Neutrophil (primary cell): ENCODE data around the gene TNS2.

Source experiments
- H3K27ac ChIP-seq: fragments of 200-600 bp; sonication (generic); 2 replicates; pipeline ENCODE4 v1.5.1; 2016; ENCODE audit warnings: mild to moderate bottlenecking, moderate library complexity
- H3K27me3 ChIP-seq: fragments of 200-600 bp; sonication (generic); 2 replicates; pipeline ENCODE4 v1.6.0; 2016; ENCODE audit warnings: mild to moderate bottlenecking
- H3K36me3 ChIP-seq: fragments of 200-600 bp; sonication (generic); 2 replicates; pipeline ENCODE4 v1.5.1; 2017
- H3K4me1 ChIP-seq, 2 experiments: fragments of 200-600 bp in 1 of 2; sonication (generic) in 1 of 2; 1 replicate in 1 of 2; 2 replicates in 1 of 2; pipeline versions ENCODE4 v1.5.1 to v1.6.1; 2013 to 2016; ENCODE audit warnings: low read depth in 1 of 2, low read length in 1 of 2, mild to moderate bottlenecking in 1 of 2, moderate library complexity in 1 of 2; ENCODE audit not compliant: control insufficient read depth in 1 of 2, insufficient read depth in 1 of 2
- H3K4me3 ChIP-seq, 2 experiments: fragments of 200-600 bp in 1 of 2; sonication (generic) in 1 of 2; 1 replicate in 1 of 2; 2 replicates in 1 of 2; pipeline ENCODE4 v1.5.1; 2013 to 2016; ENCODE audit warnings: low read depth in 1 of 2, low read length in 1 of 2, mild to moderate bottlenecking in 1 of 2, moderate library complexity in 1 of 2
- H3K9me3 ChIP-seq: fragments of 200-600 bp; sonication (generic); 2 replicates; pipeline ENCODE4 v1.5.1; 2016
- CTCF ChIP-seq: fragments of 200-600 bp; sonication (generic); IDR thresholded peaks from 2 replicates; pipeline ENCODE4 v1.5.1; 2016; ENCODE audit warnings: antibody characterized with exemption

TNS2 gene

GRCh38 chr12:53096089-53096741 is 46.4 kb downstream of the TNS2 start:
- no peaks in the 10 kb centered on the region for H3K9me3 ChIP-seq
- peaks cover 24 to 30% of the 10 kb centered on the region in 2 experiments for H3K4me1 ChIP-seq
- no peak for TF ChIP-seq CTCF
- no peak overlapping the region for H3K27ac ChIP-seq
- no peaks in the 10 kb centered on the region for H3K36me3 ChIP-seq
- H3K27me3 ChIP-seq: peaks cover 42% of the 10 kb centered on the region
- no peak overlapping the region for H3K4me3 ChIP-seq

DNA sequence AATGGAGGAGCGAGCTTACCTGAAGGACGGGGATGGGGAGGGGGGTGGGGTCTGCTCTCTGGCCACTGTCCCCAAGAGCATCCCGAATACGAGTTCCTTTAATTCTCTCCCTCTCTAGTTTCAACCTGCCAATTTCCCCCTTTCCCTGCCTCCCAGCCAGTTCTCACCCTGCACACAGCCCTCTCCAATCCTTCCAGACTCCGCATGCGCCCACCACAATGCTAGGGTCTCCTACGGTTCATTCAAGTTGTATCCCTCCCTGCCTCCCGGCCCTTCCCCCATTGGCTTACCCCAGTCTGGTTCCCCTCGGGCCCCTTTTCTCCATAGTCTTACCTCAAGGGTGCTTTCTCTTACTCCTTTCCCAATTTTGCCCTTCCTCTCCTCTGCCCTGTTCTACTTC is 46.9 kb downstream of the TNS2 start:
- Histone ChIP-seq H3K4me3 (no peak overlapping the region), H3K27ac (no peak overlapping the region), H3K4me1 (peaks cover 24 to 30% of the 10 kb centered on the region in 2 experiments), H3K36me3 (no peaks in the 10 kb centered on the region), H3K9me3 (no peaks in the 10 kb centered on the region), H3K27me3 (peaks cover 42% of the 10 kb centered on the region)
- no peak for TF ChIP-seq CTCF

DNA sequence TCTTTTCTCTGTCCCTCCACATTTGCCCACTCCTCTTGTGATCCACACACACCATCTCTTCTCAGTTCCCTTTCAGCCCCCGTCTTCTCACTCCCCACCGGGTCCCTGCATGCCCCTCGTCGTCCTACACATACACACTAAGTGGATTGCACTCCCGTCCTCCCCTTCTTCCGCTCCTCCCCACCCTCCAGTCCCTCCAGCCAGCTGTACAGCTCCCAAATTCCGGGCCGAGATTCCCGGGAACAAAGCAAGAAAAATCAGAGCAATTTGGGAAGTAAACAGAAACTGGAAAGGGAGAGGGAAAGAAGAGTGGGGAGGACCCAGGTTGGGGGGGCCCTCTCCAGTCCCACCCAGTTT is 47.3 kb downstream of the TNS2 start:
- no peak overlapping the region for H3K27ac ChIP-seq
- TF ChIP-seq CTCF: no peak
- H3K36me3 ChIP-seq: no peaks in the 10 kb centered on the region
- no peaks in the 10 kb centered on the region for H3K9me3 ChIP-seq
- peaks cover 42% of the 10 kb centered on the region for H3K27me3 ChIP-seq
- H3K4me1 ChIP-seq: peaks cover 27 to 31% of the 10 kb centered on the region in 2 experiments
- peak overlapping the region in 1 of 2 experiments; percentile 41 for H3K4me3 ChIP-seq

GRCh38 chr12:53097564-53098353 is 47.9 kb downstream of the TNS2 start, which contains the start of gene IGFBP6:
Gene IGFBP6 (plus strand): TSS chr12:53097667. CDS start chr12:53097718, 51 bp downstream.
- peak within 1 kb of the TSS; percentile 31 to 41 for H3K4me3 ChIP-seq
- no peak for TF ChIP-seq CTCF
- H3K27me3 ChIP-seq: peaks cover 42% of the 10 kb centered on the region
- H3K36me3 ChIP-seq: no peaks in the 10 kb centered on the region
- H3K27ac ChIP-seq: no peak within 1 kb of the TSS
- no peaks in the 10 kb centered on the region for H3K9me3 ChIP-seq
- H3K4me1 ChIP-seq: peaks cover 33 to 37% of the 10 kb centered on the region in 2 experiments

DNA sequence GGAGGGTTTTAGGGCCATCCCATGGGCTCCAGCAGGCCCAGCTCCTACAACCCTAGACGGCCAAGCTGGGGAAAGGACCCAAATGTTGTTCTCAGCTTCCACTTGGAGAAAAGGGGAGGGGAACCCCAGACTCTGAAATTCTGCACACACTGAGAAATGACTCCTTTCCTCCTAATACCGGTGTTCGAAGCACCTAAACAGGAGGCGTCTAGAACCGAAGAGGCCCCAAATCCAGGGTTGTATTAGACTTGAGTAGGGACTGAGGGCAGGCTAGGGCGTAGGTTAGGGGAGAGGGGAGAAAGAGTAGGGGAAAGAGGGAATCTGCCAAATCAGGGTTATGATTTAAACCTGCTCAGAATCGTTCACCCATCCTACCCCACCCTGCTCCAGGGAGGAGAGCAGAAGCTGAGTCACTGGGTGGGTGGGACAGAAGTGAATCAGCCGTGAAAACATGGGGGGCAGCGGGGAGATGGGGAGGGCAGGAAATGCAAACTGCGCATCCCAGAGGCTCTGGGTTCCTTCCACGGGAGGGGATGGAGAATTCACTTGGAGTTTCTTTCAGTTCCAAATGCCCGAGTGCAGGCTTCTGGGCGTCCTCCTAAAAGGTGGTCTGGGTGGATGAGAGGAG is 48.6 kb downstream of the TNS2 start:
- peaks cover 40 to 41% of the 10 kb centered on the region in 2 experiments for H3K4me1 ChIP-seq
- H3K9me3 ChIP-seq: no peaks in the 10 kb centered on the region
- H3K27ac ChIP-seq: no peak overlapping the region
- no peak for TF ChIP-seq CTCF
- H3K27me3 ChIP-seq: peaks cover 42% of the 10 kb centered on the region
- H3K36me3 ChIP-seq: no peaks in the 10 kb centered on the region
- H3K4me3 ChIP-seq: peak overlapping the region; percentile 31 to 41
